GM04504 (cell line): ENCODE measurements around the gene TMEM50B.
"Not testable (repeated sequence)": the region's sequence is repeated elsewhere in the genome, so short reads cannot be mapped to it uniquely, and the experiment has no call there.

Source experiments
- DNase-seq: peaks from one replicate; pipeline ENCODE4 v3.0.0-alpha.2; 2012; ENCODE audit warnings: low read depth

TMEM50B gene

GRCh38 chr21:33478182-33478581 is 1.6 kb downstream of the TMEM50B start:
- no peak for DNase-seq

DNA sequence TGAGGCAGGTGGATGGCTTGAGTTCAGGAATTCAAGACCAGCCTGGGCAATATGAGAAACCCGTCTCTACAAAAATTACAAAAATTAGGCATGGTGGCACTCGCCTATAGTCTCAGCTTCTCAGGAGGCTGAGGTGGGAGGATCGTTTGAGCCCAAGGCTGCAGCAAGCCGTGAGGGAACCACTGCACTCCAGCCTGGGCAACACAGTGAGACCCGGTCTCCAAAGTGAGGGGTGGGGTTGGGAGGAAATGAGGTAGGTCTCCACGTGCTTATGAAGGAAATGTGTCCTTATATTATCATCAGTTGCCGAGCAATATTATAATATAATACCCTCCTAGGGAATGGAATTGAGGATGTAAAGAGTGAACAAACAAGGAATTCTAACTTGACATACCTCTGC is 2.7 kb downstream of the TMEM50B start:
- no peak for DNase-seq

DNA sequence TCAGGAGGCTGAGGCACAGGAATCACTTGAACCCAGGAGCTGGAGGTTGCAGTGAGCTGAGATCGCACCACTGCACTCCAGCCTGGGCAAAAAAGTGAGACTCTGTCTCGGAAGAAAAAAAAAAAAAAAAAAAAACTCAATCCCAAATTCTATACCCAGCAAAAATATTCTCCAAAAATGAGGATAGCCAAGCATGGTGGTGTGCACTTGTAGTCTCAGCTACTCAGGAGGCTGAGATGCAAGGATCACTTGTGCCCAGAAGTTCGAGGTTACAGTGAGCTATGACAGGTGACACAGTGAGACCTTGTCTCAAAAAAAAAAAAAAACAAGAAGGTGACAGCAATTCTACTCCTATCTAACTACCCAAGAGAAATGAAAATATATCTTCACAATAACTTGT is 6.4 kb downstream of the TMEM50B start:
- no peak for DNase-seq

- no peak for DNase-seq
Measured at GRCh38 chr21:33470701-33471100, 9.1 kb downstream of the TMEM50B start.

DNA sequence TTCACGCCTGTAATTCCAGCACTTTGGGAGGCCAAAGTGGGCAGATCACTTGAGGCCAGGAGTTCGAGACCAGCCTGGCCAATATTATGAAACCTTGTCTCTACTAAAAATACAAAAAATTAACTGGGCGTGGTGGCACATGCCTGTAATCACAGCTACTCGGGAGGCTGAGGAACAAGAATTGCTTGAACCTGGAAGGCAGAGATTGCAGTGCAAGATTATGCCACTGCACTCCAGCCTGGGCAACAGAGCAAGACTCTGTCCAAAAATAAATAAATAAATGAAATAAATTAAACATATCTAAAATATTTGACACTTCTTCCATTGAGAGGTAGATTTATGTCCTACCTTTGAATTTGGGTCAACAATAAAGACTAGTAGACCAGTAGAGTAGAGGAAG is 10.6 kb downstream of the TMEM50B start:
- DNase-seq: not testable (repeated sequence)

- DNase-seq: no peak
Measured at GRCh38 chr21:33461538-33462250, 18.1 kb downstream of the TMEM50B start.

DNA sequence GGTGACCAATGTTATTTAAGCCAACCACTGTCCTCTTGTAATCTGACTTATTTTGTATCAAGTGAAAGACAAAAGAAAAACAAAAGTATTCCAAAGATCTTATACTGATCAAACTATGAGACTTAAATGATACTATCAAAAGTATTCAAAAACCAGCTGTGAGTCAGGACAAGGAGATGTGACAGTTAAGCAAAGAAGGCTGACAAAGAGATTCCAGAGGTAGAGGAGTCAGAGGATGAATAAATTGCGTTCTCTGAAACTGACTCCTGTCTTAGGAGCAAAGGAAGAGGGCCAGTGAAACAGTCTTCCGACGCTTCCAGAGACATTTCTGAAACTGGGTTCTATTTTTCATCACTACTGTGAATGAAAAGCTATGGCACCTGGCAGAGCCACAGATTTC is 20.9 kb downstream of the TMEM50B start:
- DNase-seq: no peak

- no peak for DNase-seq
Measured at GRCh38 chr21:33455686-33456446, 23.9 kb downstream of the TMEM50B start.

DNA sequence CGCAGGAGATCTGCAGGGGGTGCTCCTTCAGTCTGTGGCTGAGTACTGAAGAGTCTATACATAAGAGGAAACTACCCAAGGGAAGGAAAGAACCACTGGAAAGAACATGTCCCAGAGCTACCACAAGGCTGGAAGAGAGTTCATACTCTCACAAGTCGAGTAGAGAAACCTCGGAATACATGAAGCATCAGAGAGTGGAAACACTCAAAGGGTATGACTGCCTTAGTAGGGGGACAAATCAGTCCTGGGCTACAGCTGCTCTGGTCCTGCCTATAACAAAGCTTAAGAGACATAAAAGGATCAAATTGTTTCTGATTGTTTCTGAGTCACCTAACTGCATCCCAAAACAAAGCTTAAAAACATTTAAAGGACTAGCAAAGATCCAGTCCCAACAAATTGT is 27.4 kb downstream of the TMEM50B start:
- no peak for DNase-seq

DNA sequence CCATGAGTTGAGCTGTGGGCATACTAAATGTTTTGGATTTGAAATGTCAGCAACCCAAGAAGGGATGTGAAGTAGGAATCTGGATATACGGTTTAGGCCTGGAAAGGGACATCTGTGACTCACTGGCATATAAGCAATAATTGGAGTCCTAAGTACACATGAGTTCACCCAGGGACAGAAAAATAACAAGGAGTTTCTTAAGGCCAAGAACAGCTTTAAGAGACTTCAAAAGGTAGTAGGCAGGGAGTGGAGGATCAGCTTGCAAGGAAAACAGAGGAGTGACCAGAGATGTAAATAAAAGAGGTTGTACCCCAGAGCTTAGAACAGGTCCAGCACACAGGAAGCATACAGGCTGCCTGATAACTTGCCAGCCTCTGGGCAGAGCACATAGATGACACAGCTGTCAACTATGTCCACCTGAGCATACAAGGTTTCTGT is 28.1 kb downstream of the TMEM50B start:
- no peak for DNase-seq

DNA sequence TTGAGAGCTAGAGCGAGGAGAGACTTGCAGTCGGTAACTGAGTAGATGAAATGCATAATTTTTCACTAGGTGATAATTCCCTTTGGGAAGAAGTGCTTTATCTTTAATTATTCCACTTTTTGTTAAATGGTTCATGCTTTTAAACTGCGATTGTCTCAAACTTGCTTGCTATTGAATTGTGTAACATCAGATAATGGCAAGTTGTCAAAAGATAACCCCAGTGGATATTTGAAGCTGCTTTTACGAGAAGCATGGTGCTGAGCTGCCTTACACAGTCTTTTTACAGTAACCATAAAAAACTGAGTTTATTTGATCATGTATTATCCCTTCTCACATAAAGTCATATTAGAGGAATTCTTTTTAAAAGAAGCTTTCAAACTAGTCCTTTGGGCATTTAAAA is 30.2 kb downstream of the TMEM50B start:
- DNase-seq: no peak

DNA sequence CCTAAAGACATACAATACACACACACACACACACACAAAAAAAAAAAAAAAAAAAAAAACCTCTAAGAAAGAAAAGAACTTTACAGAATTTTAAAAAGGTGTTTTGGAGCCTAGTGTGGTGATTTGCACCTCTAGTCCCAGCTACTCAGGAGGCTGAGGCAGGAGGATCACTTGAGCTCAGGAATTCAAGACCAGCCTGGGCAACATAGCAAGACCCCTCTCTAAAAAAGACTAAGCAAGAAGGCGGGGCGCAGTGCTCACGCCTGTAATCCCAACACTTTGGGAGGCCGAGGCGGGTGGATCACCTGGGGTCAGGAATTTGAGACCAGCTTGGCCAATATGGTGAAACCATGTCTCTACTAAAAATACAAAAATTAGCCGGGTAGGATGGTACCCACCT is 33.2 kb downstream of the TMEM50B start:
- DNase-seq: not testable (repeated sequence)

DNA sequence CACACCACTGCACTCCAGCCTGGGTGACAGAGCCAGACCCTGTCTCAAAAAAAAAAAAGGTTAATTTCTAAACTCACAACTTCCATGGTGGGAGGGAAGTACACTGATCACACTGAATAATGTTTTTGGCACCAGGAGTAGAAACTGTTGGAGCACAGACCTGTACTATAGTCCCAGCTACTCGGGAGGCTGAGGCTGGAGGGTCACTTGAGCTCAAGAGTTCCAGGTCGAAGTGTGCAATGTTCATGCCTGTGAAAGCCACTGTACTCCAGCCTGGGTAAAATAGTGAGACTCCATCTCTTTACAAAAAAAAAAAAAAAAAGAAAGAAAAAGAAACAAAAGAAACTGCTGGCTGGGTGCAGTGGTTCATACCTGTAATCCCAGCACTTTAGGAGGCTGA is 35.3 kb downstream of the TMEM50B start:
- DNase-seq: no peak

- no peak for DNase-seq
Measured at GRCh38 chr21:33443194-33443593, 36.6 kb downstream of the TMEM50B start.

DNA sequence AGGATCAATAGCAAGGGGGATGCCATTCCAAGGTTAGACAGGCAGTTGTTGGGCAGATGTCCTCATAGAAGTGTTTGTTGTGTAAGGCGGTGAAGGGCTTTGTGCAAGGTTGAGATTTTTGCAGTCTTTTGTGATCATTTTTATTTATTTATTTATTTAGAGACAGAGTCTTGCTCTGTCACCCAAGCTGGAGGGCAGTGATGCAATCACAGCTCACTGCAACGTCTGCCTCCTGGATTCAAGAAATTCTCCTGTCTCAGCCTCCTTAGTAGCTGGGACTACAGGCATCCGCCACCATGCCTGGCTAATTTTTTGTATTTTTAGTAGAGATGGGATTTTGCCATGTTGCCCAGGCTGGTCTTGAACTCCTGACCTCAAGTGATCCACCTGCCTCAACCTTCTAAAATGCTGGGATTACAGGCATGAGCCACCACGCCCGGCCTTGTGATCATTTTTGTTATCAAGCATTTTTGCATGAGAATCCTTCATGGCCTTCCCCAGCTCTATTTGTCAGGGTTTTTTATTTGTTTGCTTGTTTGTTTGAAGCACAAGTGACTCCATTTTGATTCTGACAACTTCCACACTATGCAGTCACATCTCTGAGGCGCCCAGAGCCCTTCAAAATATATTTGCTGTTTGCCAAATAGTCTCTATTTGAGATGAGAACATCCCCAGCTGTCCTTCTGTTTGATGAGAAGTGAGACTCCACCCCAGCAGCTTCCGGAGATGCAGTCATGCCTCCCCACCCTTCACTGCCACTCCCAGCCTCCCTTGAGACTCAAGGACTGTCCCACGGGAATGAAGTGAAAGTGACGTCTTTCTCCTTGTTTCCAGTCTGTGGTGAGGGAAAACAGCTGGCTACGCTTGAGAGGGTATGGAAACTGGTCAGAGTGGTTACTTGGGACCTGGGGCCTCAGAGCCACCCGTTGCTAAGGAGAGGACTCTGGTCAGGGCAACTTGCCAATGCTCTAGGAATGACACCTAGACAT is 38.0 kb downstream of the TMEM50B start:
- DNase-seq: peak; percentile 81

- no peak for DNase-seq
Measured at GRCh38 chr21:33437140-33437539, 42.6 kb downstream of the TMEM50B start.

DNA sequence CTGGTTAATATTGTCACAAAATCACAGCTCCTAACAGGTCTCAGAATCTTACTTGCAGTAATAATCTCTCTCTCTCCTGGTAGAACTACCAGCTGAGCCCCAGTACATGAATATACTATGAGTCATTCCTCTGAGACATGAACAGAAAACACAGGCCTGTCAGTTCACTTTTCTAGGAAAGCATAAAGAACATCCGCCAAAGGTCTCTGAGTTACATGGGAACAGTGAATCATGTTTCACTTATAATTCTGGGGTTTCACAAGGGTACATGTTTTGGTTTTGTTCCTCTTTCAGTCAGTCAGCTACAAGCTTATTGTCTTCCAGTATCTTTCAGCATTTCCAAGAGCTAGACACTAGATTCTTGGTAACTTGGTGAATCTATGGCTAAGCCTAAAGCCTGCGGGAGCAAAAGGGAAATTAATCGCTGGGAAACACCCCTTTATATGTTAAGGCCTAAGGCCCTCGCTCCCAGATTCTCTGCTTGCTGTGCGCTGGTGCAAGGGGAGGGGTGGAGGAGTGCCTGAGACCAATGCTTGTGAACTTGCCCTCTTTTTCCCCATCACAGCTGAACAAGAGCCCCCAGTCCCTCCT is 44.9 kb downstream of the TMEM50B start:
- peak; percentile 73 for DNase-seq

- DNase-seq: no peak
Measured at GRCh38 chr21:33433425-33434114, 46.2 kb downstream of the TMEM50B start.

DNA sequence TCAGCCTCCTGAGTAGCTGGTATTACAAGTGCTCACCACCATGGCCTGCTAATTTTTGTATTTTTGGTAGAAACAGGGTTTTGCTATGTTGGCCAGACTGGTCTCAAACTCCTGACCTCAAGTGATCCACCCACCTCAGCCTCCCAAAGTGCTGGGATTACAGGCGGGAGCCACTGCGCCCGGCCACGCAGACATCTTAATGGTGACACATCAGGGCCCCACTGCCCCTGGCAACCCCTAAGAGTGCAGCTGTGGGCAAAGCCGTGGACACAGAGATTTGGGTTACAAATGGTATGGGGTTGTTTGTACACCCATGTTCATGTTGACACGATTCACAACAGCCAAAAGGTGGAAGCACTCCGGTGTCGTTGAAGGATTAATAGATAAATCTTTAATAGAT is 46.8 kb downstream of the TMEM50B start:
- no peak for DNase-seq

DNA sequence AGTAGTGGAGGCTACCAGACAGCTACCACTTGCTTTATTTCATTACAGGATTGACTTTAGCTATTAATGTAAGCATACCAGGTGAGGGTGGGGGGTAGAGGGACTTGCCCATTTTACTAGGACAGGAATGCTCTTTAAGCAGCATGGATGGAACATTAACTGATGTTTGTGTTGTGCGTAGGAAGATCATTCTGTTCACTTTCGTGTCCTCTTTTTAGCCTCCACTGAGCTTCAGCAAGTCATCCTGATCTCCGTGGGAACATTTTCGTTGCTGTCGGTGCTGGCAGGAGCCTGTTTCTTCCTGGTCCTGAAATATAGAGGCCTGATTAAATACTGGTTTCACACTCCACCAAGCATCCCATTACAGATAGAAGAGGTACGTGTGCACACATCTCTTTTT is 47.3 kb downstream of the TMEM50B start:
- DNase-seq: no peak

- no peak for DNase-seq
Measured at GRCh38 chr21:33430858-33431257, 48.9 kb downstream of the TMEM50B start.
